IMR-90 (cell line): ENCODE data around the gene TCF19. TPM values are rescaled to one million over a fixed set of nuclear protein-coding genes. Genes with fewer than 3 reads are reported as not detected.
A peak's percentile ranks its signal among the peaks of the same experiment; 100 is the strongest.

Experiments used
- ATAC-seq: fragments of 200-7000 bp; cut with Tn5 transposase; 2 replicates; pipeline ENCODE4 v1.9.1; 2020; ENCODE audit warnings: low read depth, mild to moderate bottlenecking, moderate library complexity
- BruUV-seq: library from RNA; stranded (reverse); fragments of 400-500 nt; replicated peaks from 2 replicates; lab custom pipeline; 2021; lab: Mats Ljungman, UMichigan
- CTCF ChIA-PET: fragments of 300-600 bp; formaldehyde crosslinking; extraction: SDS; loops from one replicate; lab custom pipeline; 2021; ENCODE audit warnings: antibody characterized with exemption; lab: Yijun Ruan, JAX
- POLR2A ChIA-PET: fragments of 300-600 bp; sonication (Branson Sonifier 250); formaldehyde crosslinking; loops from one replicate; lab custom pipeline; 2022; ENCODE audit warnings: antibody characterized with exemption; ENCODE audit not compliant: unreplicated experiment; lab: Charles Lee
- DNase-seq: peaks from one replicate; pipeline ENCODE4 v3.0.0; 2013
- H2AFZ ChIP-seq: replicated peaks from 2 replicates; pipeline ENCODE3; 2013; ENCODE audit warnings: low read length, mild to moderate bottlenecking; ENCODE audit not compliant: poor library complexity
- H2AK5ac ChIP-seq: 2 replicates; pipeline ENCODE4 v1.6.1; 2013; ENCODE audit warnings: low read depth, low read length, inconsistent platforms
- H2AK9ac ChIP-seq: replicated peaks from 2 replicates; pipeline ENCODE3; 2013; ENCODE audit warnings: mild to moderate bottlenecking, low read depth, low read length, moderate library complexity; ENCODE audit not compliant: poor library complexity
- H2BK120ac ChIP-seq: 2 replicates; pipeline ENCODE4 v1.6.1; 2013; ENCODE audit warnings: low read depth, low read length, inconsistent platforms
- H2BK15ac ChIP-seq: 3 replicates; pipeline ENCODE4 v1.6.1; 2013; ENCODE audit warnings: low read depth, low read length, inconsistent platforms
- H2BK20ac ChIP-seq: 2 replicates; pipeline ENCODE4 v1.6.1; 2013; ENCODE audit warnings: low read depth, mild to moderate bottlenecking, inconsistent platforms, low read length, moderate library complexity
- H2BK5ac ChIP-seq: 2 replicates; pipeline ENCODE4 v1.6.1; 2013; ENCODE audit warnings: mild to moderate bottlenecking, low read depth, low read length, inconsistent platforms; ENCODE audit not compliant: poor library complexity, severe bottlenecking
- H3K14ac ChIP-seq: replicated peaks from 2 replicates; pipeline ENCODE4 v1.6.1; 2013; ENCODE audit warnings: low read depth, low read length, inconsistent platforms
- H3K18ac ChIP-seq: 2 replicates; pipeline ENCODE4 v1.6.1; 2013; ENCODE audit warnings: low read depth, low read length, control low read depth
- H3K23ac ChIP-seq: 2 replicates; pipeline ENCODE4 v1.6.1; 2013; ENCODE audit warnings: low read depth, low read length, inconsistent platforms
- H3K27ac ChIP-seq: 2 replicates; pipeline ENCODE4 v1.5.1; 2013; ENCODE audit warnings: mild to moderate bottlenecking, control low read depth, low read length; ENCODE audit not compliant: insufficient read depth
- H3K27me3 ChIP-seq: 2 replicates; pipeline ENCODE4 v1.6.1; 2013; ENCODE audit warnings: low read length; ENCODE audit not compliant: control insufficient read depth, insufficient read depth
- H3K36me3 ChIP-seq: 2 replicates; pipeline ENCODE4 v1.6.1; 2013; ENCODE audit warnings: low read length, mixed read lengths; ENCODE audit not compliant: control insufficient read depth, insufficient read depth
- H3K4ac ChIP-seq: 2 replicates; pipeline ENCODE4 v1.6.1; 2013; ENCODE audit warnings: low read depth, low read length, inconsistent platforms
- H3K4me1 ChIP-seq: 2 replicates; pipeline ENCODE4 v1.6.1; 2013; ENCODE audit warnings: low read length, mixed read lengths; ENCODE audit not compliant: control insufficient read depth, insufficient read depth
- H3K4me2 ChIP-seq: 2 replicates; pipeline ENCODE4 v1.6.1; 2013; ENCODE audit warnings: low read depth, mild to moderate bottlenecking, control low read depth, low read length, moderate library complexity
- H3K4me3 ChIP-seq: 2 replicates; pipeline ENCODE4 v1.5.1; 2013; ENCODE audit warnings: low read depth, mild to moderate bottlenecking, control low read depth, low read length, moderate library complexity; ENCODE audit not compliant: insufficient read depth
- H3K56ac ChIP-seq: 2 replicates; pipeline ENCODE4 v1.6.1; 2013; ENCODE audit warnings: low read length, inconsistent platforms; ENCODE audit not compliant: insufficient read depth; ENCODE audit errors: extremely low read depth
- H3K79me1 ChIP-seq, 2 experiments: 2 replicates each; pipeline ENCODE4 v1.6.1; 2013; ENCODE audit warnings: low read length in 2 of 2, inconsistent platforms in 1 of 2, low read depth in 1 of 2
- H3K9ac ChIP-seq: 2 replicates; pipeline ENCODE4 v1.6.1; 2013; ENCODE audit warnings: low read depth, low read length, control low read depth
- H3K9me1 ChIP-seq: 2 replicates; pipeline ENCODE4 v1.6.1; 2013; ENCODE audit warnings: low read length, inconsistent platforms; ENCODE audit not compliant: insufficient read depth
- H3K9me3 ChIP-seq: 2 replicates; pipeline ENCODE4 v1.6.1; 2013; ENCODE audit warnings: low read length; ENCODE audit not compliant: control insufficient read depth, insufficient read depth
- H4K20me1 ChIP-seq: 2 replicates; pipeline ENCODE4 v1.6.1; 2013; ENCODE audit warnings: low read length, inconsistent platforms; ENCODE audit not compliant: insufficient read depth
- H4K5ac ChIP-seq: 2 replicates; pipeline ENCODE4 v1.6.1; 2013; ENCODE audit warnings: mild to moderate bottlenecking, low read depth, low read length, control low read depth
- H4K8ac ChIP-seq, 2 experiments: 2 replicates each; pipeline ENCODE4 v1.6.1; 2013; ENCODE audit warnings: low read depth in 2 of 2, low read length in 2 of 2, control low read depth in 1 of 2, inconsistent platforms in 1 of 2
- H4K91ac ChIP-seq: 2 replicates; pipeline ENCODE4 v1.6.1; 2013; ENCODE audit warnings: low read depth, low read length, inconsistent platforms; ENCODE audit not compliant: insufficient read depth
- BHLHE40 ChIP-seq: fragments of 150-350 bp; IDR thresholded peaks from 2 replicates; pipeline ENCODE4 v1.6.1; 2016; ENCODE audit warnings: mild to moderate bottlenecking, low read depth, low read length
- CEBPB ChIP-seq: IDR thresholded peaks from 2 replicates; pipeline ENCODE4 v1.6.1; 2012; ENCODE audit warnings: low read depth, low read length, improper control_type of control experiment
- CHD1 ChIP-seq: IDR thresholded peaks from 2 replicates; pipeline ENCODE4 v1.6.1; 2012; ENCODE audit warnings: low read depth, low read length, improper control_type of control experiment
- FOS ChIP-seq: fragments of 150-350 bp; IDR thresholded peaks from 2 replicates; pipeline ENCODE4 v1.6.1; 2016; ENCODE audit warnings: low read depth, low read length
- MAFK ChIP-seq: IDR thresholded peaks from 2 replicates; pipeline ENCODE4 v1.6.1; 2012; ENCODE audit warnings: low read depth, low read length, improper control_type of control experiment
- MAZ ChIP-seq: IDR thresholded peaks from 2 replicates; pipeline ENCODE4 v1.6.1; 2012; ENCODE audit warnings: low read depth, mild to moderate bottlenecking, low read length, improper control_type of control experiment, moderate library complexity, borderline replicate concordance
- MXI1 ChIP-seq: IDR thresholded peaks from 2 replicates; pipeline ENCODE4 v1.6.1; 2012; ENCODE audit warnings: low read depth, mild to moderate bottlenecking, low read length, moderate library complexity, borderline replicate concordance
- POLR2A ChIP-seq: IDR thresholded peaks from 2 replicates; pipeline ENCODE4 v1.6.1; 2012; ENCODE audit warnings: mild to moderate bottlenecking, low read depth, low read length
- RAD21 ChIP-seq: IDR thresholded peaks from 2 replicates; pipeline ENCODE4 v1.6.1; 2012; ENCODE audit warnings: low read length, improper control_type of control experiment
- RCOR1 ChIP-seq: IDR thresholded peaks from 2 replicates; pipeline ENCODE4 v1.6.1; 2012; ENCODE audit warnings: mild to moderate bottlenecking, low read length, improper control_type of control experiment; ENCODE audit not compliant: insufficient replicate concordance
- RFX5 ChIP-seq: IDR thresholded peaks from 2 replicates; pipeline ENCODE4 v1.8.0; 2012; ENCODE audit warnings: low read depth, mild to moderate bottlenecking, low read length, moderate library complexity
- SMC3 ChIP-seq: fragments of 150-350 bp; IDR thresholded peaks from 2 replicates; pipeline ENCODE4 v1.6.1; 2016; ENCODE audit warnings: low read depth, mild to moderate bottlenecking, antibody characterized with exemption, low read length, moderate library complexity
- WGBS, 2 experiments: methylation state at CpG; one replicate each; pipeline versions ENCODE4 v1.1.5 to v1.1.7; 2013; ENCODE audit warnings: missing lambda C conversion rate in 2 of 2; ENCODE audit not compliant: insufficient read length in 1 of 2; ENCODE audit errors: extremely low coverage in 2 of 2; 5-methylcytosine and 5-hydroxymethylcytosine counted together
- dilution Hi-C: fragments of 300-500 bp; cut with HindIII; formaldehyde crosslinking; loops from one replicate; pipeline ENCODE4 v1.14.3; 2018; ENCODE audit warnings: low sequenced_read_pairs; ENCODE audit not compliant: unreplicated experiment
- in situ Hi-C: fragments of 300-500 bp; cut with MboI; formaldehyde crosslinking; loops from 3 replicates; pipeline ENCODE4 v1.14.3; 2019; ENCODE audit warnings: low sequenced_read_pairs, inconsistent platforms, mixed read lengths
- intact Hi-C: fragments of 100-400 bp; cut with micrococcal nuclease; formaldehyde crosslinking; loops from 2 replicates; pipeline ENCODE4 v1.10.0; 2022
- polyA plus RNA-seq, 3 experiments: library from polyadenylated mRNA; depleted of rRNA; stranded (reverse); fragments of >200 nt; gene quantifications; 2 replicates each; pipeline ENCODE4 v1.2.3, GENCODE V29; 2012; ENCODE audit warnings: low replicate concordance in 1 of 3
- total RNA-seq: library from RNA; depleted of rRNA; stranded (reverse); fragments of >200 nt; gene quantifications from 2 replicates; pipeline ENCODE4 v1.2.3, GENCODE V29; 2012
- TF ChIP-seq, protein P1 (sequence below): conservative IDR thresholded peaks from 2 replicates; pipeline ENCODE4 v1.5.1; 2012; ENCODE audit warnings: mild to moderate bottlenecking, low read depth, low read length, improper control_type of control experiment
- TF ChIP-seq, protein P2 (sequence below): fragments of 150-350 bp; IDR thresholded peaks from 2 replicates; pipeline ENCODE4 v1.6.1; 2016; ENCODE audit warnings: low read depth, mild to moderate bottlenecking, low read length, moderate library complexity, borderline replicate concordance

The TCF19 gene
- total and polyA plus RNA-seq, 2 of the 4 experiments (the other 2 are of a cell fraction), result 13.1 to 14.2 TPM

DNA sequence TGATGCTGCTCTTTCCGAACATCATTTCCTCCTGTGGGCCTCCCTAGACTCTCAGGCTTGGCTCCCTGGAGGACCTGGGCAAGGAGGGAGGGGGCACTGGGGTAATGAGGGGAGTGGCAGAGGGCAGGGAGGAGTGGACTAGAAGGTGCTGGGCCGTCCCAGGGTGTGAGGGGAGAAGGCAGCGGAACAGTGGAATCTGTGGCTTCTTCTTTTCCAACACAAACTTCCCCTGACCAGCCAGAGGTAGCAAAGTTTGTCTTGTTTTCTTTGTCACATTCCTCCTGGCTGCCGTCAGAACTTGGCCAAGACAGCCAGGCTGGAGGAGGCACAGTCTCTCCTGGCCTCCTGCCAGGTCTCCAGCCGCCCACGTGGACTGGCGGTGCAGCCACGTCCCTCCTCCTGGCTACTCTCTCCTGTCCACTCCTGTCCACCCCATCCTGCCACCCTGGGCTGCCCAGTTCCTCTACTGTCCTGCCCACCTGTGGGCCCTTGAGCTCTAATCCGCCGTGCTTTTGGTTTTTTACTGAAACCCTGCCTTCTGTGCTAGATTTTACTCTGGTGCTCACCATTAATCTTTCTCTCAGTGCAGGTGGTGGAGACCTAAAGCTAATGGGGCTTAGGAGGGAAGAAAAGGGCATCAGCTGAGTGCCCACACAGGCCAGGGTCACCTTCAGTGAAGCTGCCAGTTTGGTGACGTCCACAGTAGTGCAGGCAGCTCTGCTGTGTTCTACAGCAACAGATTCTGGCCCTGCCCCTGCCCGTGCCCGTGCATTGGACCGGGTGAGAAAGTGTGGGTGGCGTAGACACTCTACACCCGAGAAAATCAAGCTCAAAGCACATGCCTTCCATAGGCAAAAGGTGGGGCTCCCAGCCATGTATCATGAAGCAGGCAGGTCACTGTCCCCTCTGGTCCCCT, 35.3 kb upstream of the TCF19 start:
- dilution Hi-C loops (no loop called here), intact Hi-C loops (no loop called here), in situ Hi-C loops (no loop called here)
- no peak overlapping the region for H4K5ac ChIP-seq
- peak overlapping the region; percentile 48 for H2AFZ ChIP-seq
- ATAC-seq (peak; percentile 73), DNase-seq (peak; percentile 76)
- no peak overlapping the region for H4K8ac ChIP-seq
- no peaks in the 10 kb centered on the region for H3K9me3 ChIP-seq
- no peak overlapping the region for H2BK20ac ChIP-seq
- H3K9me1 ChIP-seq, result no peaks in the 10 kb centered on the region
- CTCF ChIA-PET, result no interaction called here
- no peak overlapping the region for H3K14ac ChIP-seq
- no peak overlapping the region for H3K4me3 ChIP-seq
- H3K23ac ChIP-seq, result no peak overlapping the region
- no peak overlapping the region for H3K9ac ChIP-seq
- no peak overlapping the region for H3K4ac ChIP-seq
- H2AK5ac ChIP-seq, result peak overlapping the region; percentile 25; the same call in 1 of the 2 replicates
- H2BK15ac ChIP-seq, result no peak overlapping the region
- H3K27ac ChIP-seq, result no peak overlapping the region
- H3K4me1 ChIP-seq, result peaks cover 2% of the 10 kb centered on the region; the same call in 1 of the 2 replicates
- H2AK9ac ChIP-seq, result peak overlapping the region; percentile 58
- no peak overlapping the region; the same call in 1 of the 2 replicates for H4K91ac ChIP-seq
- no peaks in the 10 kb centered on the region for H4K20me1 ChIP-seq
- no peak overlapping the region for H2BK5ac ChIP-seq
- no peak overlapping the region for H3K18ac ChIP-seq
- 9% methylated on average over 6 of the region's 16 CpGs; no CpG with 5 or more reads in 1 of the 2 experiments for WGBS, 2 experiments
- H3K79me1 ChIP-seq, result no peaks in the 10 kb centered on the region
- no peaks in the 10 kb centered on the region for H3K36me3 ChIP-seq
- no peak overlapping the region for H3K56ac ChIP-seq
- no TSS peak for BruUV-seq
- POLR2A ChIA-PET, result no interaction called here
- H3K27me3 ChIP-seq, result peaks cover 3% of the 10 kb centered on the region; the same call in 1 of the 2 replicates
- H2BK120ac ChIP-seq, result no peak overlapping the region
- H3K4me2 ChIP-seq, result no peak overlapping the region
- TF ChIP-seq MXI1 (peak; percentile 62; the same call in 1 of the 2 replicates), RCOR1 (no peak), RAD21 (no peak), CEBPB (no peak), FOS (no peak), MAZ (no peak), MAFK (no peak), CHD1 (no peak), POLR2A (no peak), BHLHE40 (no peak), SMC3 (no peak), RFX5 (no peak)
- TF ChIP-seq, protein P1, sequence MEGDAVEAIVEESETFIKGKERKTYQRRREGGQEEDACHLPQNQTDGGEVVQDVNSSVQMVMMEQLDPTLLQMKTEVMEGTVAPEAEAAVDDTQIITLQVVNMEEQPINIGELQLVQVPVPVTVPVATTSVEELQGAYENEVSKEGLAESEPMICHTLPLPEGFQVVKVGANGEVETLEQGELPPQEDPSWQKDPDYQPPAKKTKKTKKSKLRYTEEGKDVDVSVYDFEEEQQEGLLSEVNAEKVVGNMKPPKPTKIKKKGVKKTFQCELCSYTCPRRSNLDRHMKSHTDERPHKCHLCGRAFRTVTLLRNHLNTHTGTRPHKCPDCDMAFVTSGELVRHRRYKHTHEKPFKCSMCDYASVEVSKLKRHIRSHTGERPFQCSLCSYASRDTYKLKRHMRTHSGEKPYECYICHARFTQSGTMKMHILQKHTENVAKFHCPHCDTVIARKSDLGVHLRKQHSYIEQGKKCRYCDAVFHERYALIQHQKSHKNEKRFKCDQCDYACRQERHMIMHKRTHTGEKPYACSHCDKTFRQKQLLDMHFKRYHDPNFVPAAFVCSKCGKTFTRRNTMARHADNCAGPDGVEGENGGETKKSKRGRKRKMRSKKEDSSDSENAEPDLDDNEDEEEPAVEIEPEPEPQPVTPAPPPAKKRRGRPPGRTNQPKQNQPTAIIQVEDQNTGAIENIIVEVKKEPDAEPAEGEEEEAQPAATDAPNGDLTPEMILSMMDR, result no peak
- TF ChIP-seq, protein P2, sequence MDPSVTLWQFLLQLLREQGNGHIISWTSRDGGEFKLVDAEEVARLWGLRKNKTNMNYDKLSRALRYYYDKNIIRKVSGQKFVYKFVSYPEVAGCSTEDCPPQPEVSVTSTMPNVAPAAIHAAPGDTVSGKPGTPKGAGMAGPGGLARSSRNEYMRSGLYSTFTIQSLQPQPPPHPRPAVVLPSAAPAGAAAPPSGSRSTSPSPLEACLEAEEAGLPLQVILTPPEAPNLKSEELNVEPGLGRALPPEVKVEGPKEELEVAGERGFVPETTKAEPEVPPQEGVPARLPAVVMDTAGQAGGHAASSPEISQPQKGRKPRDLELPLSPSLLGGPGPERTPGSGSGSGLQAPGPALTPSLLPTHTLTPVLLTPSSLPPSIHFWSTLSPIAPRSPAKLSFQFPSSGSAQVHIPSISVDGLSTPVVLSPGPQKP, result no peak
